NT2/D1 (cell line): ENCODE measurements around the gene SCP2.

Experiments used
- YY1 ChIP-seq: IDR thresholded peaks from 2 replicates; pipeline ENCODE4 v1.6.1; 2011; ENCODE audit not compliant: insufficient read length, insufficient read depth
- ZNF274 ChIP-seq: IDR thresholded peaks from 2 replicates; pipeline ENCODE4 v1.6.1; 2011; ENCODE audit warnings: mild to moderate bottlenecking, low read depth, low read length

- TF ChIP-seq YY1 (no peak), ZNF274 (no peak)
These were observed 74.1 kb downstream of the SCP2 start for GRCh38 chr1:53001128-53001527.
